Hepatocyte (in vitro differentiated cells): Measurements from ENCODE around the gene SRP14.

Experiments used
- EZH2 ChIP-seq: fragments of 200-600 bp; sonication (generic); IDR thresholded peaks from 2 replicates; pipeline ENCODE4 v1.6.1; 2016; ENCODE audit warnings: antibody characterized with exemption, mild to moderate bottlenecking, borderline replicate concordance
- EZH2phosphoT487 ChIP-seq: fragments of 200-600 bp; sonication (generic); IDR thresholded peaks from one replicate; pipeline ENCODE4 v1.6.1; 2018; ENCODE audit warnings: antibody characterized with exemption, mild to moderate bottlenecking, low read depth, moderate library complexity; ENCODE audit not compliant: unreplicated experiment, severe bottlenecking
- TF ChIP-seq, protein P1 (sequence below): fragments of 200-600 bp; sonication (generic); IDR thresholded peaks from 2 replicates; pipeline ENCODE4 v1.5.1; 2016; ENCODE audit warnings: antibody characterized with exemption, mild to moderate bottlenecking; ENCODE audit not compliant: poor library complexity

DNA sequence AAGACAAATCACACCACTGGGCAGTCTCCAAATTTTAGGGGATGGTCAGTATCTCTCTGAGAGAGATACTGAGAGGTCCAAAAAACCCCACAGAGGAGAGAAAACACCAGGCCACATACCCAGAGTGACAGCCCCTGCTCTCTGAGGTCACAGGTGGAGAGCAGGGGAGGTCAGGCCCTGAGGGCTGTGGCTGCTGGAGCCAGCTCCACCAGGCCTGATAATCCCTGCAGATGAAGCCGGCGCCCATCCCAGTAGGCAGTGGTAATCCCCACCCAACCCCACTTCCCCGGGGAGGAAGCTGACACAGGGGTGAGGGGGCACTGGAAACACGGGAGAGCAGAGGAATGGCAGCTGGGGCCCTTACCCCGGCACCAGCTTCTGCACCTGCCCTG is 31.2 kb upstream of the SRP14 start:
- TF ChIP-seq, protein P1, sequence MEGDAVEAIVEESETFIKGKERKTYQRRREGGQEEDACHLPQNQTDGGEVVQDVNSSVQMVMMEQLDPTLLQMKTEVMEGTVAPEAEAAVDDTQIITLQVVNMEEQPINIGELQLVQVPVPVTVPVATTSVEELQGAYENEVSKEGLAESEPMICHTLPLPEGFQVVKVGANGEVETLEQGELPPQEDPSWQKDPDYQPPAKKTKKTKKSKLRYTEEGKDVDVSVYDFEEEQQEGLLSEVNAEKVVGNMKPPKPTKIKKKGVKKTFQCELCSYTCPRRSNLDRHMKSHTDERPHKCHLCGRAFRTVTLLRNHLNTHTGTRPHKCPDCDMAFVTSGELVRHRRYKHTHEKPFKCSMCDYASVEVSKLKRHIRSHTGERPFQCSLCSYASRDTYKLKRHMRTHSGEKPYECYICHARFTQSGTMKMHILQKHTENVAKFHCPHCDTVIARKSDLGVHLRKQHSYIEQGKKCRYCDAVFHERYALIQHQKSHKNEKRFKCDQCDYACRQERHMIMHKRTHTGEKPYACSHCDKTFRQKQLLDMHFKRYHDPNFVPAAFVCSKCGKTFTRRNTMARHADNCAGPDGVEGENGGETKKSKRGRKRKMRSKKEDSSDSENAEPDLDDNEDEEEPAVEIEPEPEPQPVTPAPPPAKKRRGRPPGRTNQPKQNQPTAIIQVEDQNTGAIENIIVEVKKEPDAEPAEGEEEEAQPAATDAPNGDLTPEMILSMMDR: no peak
- no peak for TF ChIP-seq EZH2phosphoT487
- no peak for TF ChIP-seq EZH2
